Measurements from ENCODE around the gene ZNF784. TPM values are rescaled to one million over a fixed set of nuclear protein-coding genes. Genes with fewer than 3 reads are reported as not detected.
A peak's percentile ranks its signal among the peaks of the same experiment; 100 is the strongest.

Gene ZNF784
- polyA plus RNA-seq, 2 of the 4 experiments (the other 2 are of a cell fraction), result 3.5 to 6.6 TPM

DNA sequence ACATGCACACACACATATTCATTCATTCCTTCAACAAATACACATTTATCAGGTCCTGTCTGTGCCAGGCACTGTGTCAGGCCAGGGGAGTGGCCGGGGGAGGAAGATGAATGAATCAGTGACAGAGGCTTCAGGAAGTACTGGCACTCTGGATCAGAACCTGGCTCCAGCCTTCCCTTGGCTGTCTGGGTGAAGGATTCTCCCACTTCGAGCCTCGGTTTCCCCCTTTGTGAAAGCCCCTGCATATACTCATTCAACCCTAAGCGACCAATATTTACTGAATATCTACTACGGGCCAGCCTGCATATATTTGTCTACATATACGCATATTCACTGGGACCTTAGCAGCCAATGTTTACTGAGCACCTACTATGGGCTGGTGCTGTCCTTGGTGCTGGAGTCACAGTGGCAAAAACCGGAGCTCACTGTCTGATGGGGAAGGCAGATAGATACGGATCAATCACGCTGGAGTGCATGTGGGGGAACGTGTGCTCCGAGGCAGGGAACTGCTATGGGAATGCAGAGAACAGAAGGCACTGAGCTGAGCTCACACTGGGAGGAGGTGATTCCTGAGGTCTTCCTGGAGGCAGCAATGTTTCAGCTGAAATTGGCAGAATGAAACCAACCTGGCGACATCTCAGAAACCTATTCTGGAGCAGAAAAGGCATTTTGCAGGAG, 43.1 kb downstream of the ZNF784 start:
- DNase-seq (ENCODE audit: low read depth in 1 of 2, low spot score in 1 of 2), result peak in 1 of 2 experiments; percentile 60
- TF ChIP-seq HDAC2 (IDR thresholded peaks at IDR 0.05) (peak; percentile 81; the same call in 1 of the 2 replicates), EHMT2 (IDR thresholded peaks at IDR 0.05; ENCODE audit: low read depth) (0 out of 2 replicates have a peak, but pooled peaks have one; percentile 31), JUN (IDR thresholded peaks at IDR 0.05) (0 out of 5 replicates have a peak, but pooled peaks of 1 of the 2 experiments have one; percentile 3), ZFP36 (IDR thresholded peaks at IDR 0.05; ENCODE audit: borderline replicate concordance, partially characterized antibody) (peak; percentile 90), PBX3 (IDR thresholded peaks at IDR 0.05) (no peak; the same call in 1 of the 2 replicates), CHD4 (IDR thresholded peaks at IDR 0.05; ENCODE audit: borderline replicate concordance) (0 out of 2 replicates have a peak, but pooled peaks have one; percentile 93), KDM1A (IDR thresholded peaks at IDR 0.05; ENCODE audit: low read depth) (peak; percentile 65; the same call in 1 of the 2 replicates)
- TF ChIP-seq, protein P1, sequence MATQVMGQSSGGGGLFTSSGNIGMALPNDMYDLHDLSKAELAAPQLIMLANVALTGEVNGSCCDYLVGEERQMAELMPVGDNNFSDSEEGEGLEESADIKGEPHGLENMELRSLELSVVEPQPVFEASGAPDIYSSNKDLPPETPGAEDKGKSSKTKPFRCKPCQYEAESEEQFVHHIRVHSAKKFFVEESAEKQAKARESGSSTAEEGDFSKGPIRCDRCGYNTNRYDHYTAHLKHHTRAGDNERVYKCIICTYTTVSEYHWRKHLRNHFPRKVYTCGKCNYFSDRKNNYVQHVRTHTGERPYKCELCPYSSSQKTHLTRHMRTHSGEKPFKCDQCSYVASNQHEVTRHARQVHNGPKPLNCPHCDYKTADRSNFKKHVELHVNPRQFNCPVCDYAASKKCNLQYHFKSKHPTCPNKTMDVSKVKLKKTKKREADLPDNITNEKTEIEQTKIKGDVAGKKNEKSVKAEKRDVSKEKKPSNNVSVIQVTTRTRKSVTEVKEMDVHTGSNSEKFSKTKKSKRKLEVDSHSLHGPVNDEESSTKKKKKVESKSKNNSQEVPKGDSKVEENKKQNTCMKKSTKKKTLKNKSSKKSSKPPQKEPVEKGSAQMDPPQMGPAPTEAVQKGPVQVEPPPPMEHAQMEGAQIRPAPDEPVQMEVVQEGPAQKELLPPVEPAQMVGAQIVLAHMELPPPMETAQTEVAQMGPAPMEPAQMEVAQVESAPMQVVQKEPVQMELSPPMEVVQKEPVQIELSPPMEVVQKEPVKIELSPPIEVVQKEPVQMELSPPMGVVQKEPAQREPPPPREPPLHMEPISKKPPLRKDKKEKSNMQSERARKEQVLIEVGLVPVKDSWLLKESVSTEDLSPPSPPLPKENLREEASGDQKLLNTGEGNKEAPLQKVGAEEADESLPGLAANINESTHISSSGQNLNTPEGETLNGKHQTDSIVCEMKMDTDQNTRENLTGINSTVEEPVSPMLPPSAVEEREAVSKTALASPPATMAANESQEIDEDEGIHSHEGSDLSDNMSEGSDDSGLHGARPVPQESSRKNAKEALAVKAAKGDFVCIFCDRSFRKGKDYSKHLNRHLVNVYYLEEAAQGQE (IDR thresholded peaks at IDR 0.05), result peak; percentile 98
- TF ChIP-seq, protein P2, sequence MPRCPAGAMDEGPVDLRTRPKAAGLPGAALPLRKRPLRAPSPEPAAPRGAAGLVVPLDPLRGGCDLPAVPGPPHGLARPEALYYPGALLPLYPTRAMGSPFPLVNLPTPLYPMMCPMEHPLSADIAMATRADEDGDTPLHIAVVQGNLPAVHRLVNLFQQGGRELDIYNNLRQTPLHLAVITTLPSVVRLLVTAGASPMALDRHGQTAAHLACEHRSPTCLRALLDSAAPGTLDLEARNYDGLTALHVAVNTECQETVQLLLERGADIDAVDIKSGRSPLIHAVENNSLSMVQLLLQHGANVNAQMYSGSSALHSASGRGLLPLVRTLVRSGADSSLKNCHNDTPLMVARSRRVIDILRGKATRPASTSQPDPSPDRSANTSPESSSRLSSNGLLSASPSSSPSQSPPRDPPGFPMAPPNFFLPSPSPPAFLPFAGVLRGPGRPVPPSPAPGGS (IDR thresholded peaks at IDR 0.05), result no peak
- ChIA-PET CTCF (interaction anchor here (1.0 to 3.0 kb wide), 9 partner anchors 11 to 77 kb away, joined by 3 to 20 read pairs (median 6); partner anchors contain the start of gene ZNF865), POLR2A (interaction anchor here (1.1 to 2.7 kb wide), 7 partner anchors 12 to 61 kb away, joined by 4 to 22 read pairs (median 5); partner anchors contain the start of genes FIZ1, ZNF524 and ZNF865)
- H3K27ac ChIP-seq, result peak overlapping the region; percentile 99 to 100
- peak; percentile 27 to 38 for ATAC-seq
- H3K4me2 ChIP-seq, result peak overlapping the region; percentile 85
- H3K4me1 ChIP-seq, result peaks cover 32% of the 10 kb centered on the region
- FAIRE-seq, result peak; percentile 72
- WGBS (ENCODE audit: missing lambda C conversion rate), result 14% methylated on average over 12 of the region's 12 CpGs
- no peaks in the 10 kb centered on the region for H3K9me3 ChIP-seq
- peak overlapping the region; percentile 96 for H3K4me3 ChIP-seq

- ChIA-PET POLR2A (interaction anchor here (0.6 to 2.7 kb wide), 8 partner anchors 12 to 79 kb away, joined by 5 to 22 read pairs (median 6); partner anchors contain the start of genes FIZ1, ZNF524 and ZNF865), CTCF (interaction anchor here (0.6 to 3.0 kb wide), 11 partner anchors 10 to 113 kb away, joined by 3 to 20 read pairs (median 5); partner anchors contain the start of gene ZNF865)
- FAIRE-seq (no peak), DNase-seq (ENCODE audit: low read depth in 1 of 2, low spot score in 1 of 2) (peak; percentile 89 to 96), ATAC-seq (peak; percentile 79 to 81)
- WGBS (ENCODE audit: missing lambda C conversion rate), result 7% methylated on average over 16 of the region's 24 CpGs
- Histone ChIP-seq H3K27ac (peak within 1 kb of the TSS; percentile 99 to 100), H3K4me2 (peak within 1 kb of the TSS; percentile 85), H3K4me3 (peak within 1 kb of the TSS; percentile 96), H3K9me3 (no peaks in the 10 kb centered on the region), H3K4me1 (peaks cover 26% of the 10 kb centered on the region)
- TF ChIP-seq NFE2L2 (conservative IDR thresholded peaks at IDR 0.05; ENCODE audit: low read length) (no peak), FOSB (CRISPR knock-in tag; IDR thresholded peaks at IDR 0.05) (no peak), NPAS2 (CRISPR knock-in tag; IDR thresholded peaks at IDR 0.05; ENCODE audit: borderline replicate concordance) (no peak), MAFK (IDR thresholded peaks at IDR 0.05; ENCODE audit: partially characterized antibody) (no peak), CEBPB (IDR thresholded peaks at IDR 0.05) (no peak), EP300 (IDR thresholded peaks at IDR 0.05) (no peak; a peak in 1 of 5 replicates), TP53 (CRISPR knock-in tag; IDR thresholded peaks at IDR 0.05) (no peak), ZC3H11A (IDR thresholded peaks at IDR 0.05) (no peak), ELK1 (IDR thresholded peaks at IDR 0.05; ENCODE audit: low read depth, low read length) (no peak), POLR2A (IDR thresholded peaks at IDR 0.05; ENCODE audit: low read length) (peak; percentile 48), RFX5 (IDR thresholded peaks at IDR 0.05) (no peak), EHF (CRISPR knock-in tag; IDR thresholded peaks at IDR 0.05) (no peak), CHD2 (IDR thresholded peaks at IDR 0.05; ENCODE audit: low read length, partially characterized antibody) (no peak), CBX8 (IDR thresholded peaks at IDR 0.05) (no peak), BHLHE40 (IDR thresholded peaks at IDR 0.05; ENCODE audit: low read depth, low read length) (no peak), FOSL2 (IDR thresholded peaks at IDR 0.05) (no peak), FOSL2 (CRISPR knock-in tag; IDR thresholded peaks at IDR 0.05) (no peak), CBX2 (IDR thresholded peaks at IDR 0.05; ENCODE audit: borderline replicate concordance, low read depth) (no peak), POLR2AphosphoS2 (conservative IDR thresholded peaks at IDR 0.05; ENCODE audit: low read length) (no peak), RARB (CRISPR knock-in tag; IDR thresholded peaks at IDR 0.05) (no peak), MAZ (IDR thresholded peaks at IDR 0.05; ENCODE audit: borderline replicate concordance, low read depth, low read length) (peak; percentile 96), ZFP36 (IDR thresholded peaks at IDR 0.05; ENCODE audit: borderline replicate concordance, partially characterized antibody) (no peak), RCOR1 (IDR thresholded peaks at IDR 0.05; ENCODE audit: low read depth, low read length) (no peak), JUNB (IDR thresholded peaks at IDR 0.05) (no peak)
Measured at GRCh38 chr19:55580628-55581144, 43.7 kb downstream of the ZNF784 start, which contains the start of gene ZNF579. ZNF579 (minus strand) TSS chr19:55580848; CDS start chr19:55579639, 1,209 bp downstream.

Measured in A549 (cell line).